K562 (cell line): ENCODE measurements around the gene MIXL1. TPM values are rescaled to one million over a fixed set of nuclear protein-coding genes. Genes with fewer than 3 reads are reported as not detected.

Source experiments
- ARID3B ChIP-seq: fragments of 250-450 bp; sonication (Bioruptor Pico); IDR thresholded peaks from 2 replicates; pipeline ENCODE4 v1.4.0; 2020; ENCODE audit warnings: borderline replicate concordance
- BRF2 ChIP-seq: IDR thresholded peaks from 3 replicates; pipeline ENCODE4 v1.6.1; 2011; ENCODE audit warnings: borderline replicate concordance, mild to moderate bottlenecking; ENCODE audit not compliant: insufficient read length, insufficient read depth
- CREM ChIP-seq: IDR thresholded peaks from 2 replicates; pipeline ENCODE4 v1.6.1; 2014; ENCODE audit warnings: antibody characterized with exemption, low read depth
- CTCF ChIP-seq, 3 experiments: IDR thresholded peaks in 2 of 3; conservative IDR thresholded peaks in 1 of 3; 2 replicates each; pipeline ENCODE4 v1.5.1; 2011 to 2012; ENCODE audit warnings: low read length in 3 of 3, mild to moderate bottlenecking in 3 of 3, control low read depth in 2 of 3, improper control_type of control experiment in 1 of 3, inconsistent platforms in 1 of 3, low read depth in 1 of 3, mixed read lengths in 1 of 3, moderate library complexity in 1 of 3; ENCODE audit not compliant: insufficient read depth in 2 of 3
- ETV5 ChIP-seq: sonication (generic); formaldehyde crosslinking; IDR thresholded peaks from 2 replicates; pipeline ENCODE4 v1.4.0; 2020; ENCODE audit warnings: low read depth, mild to moderate bottlenecking, missing genetic modification reagents
- NCOA1 ChIP-seq: fragments of 450-650 bp; IDR thresholded peaks from 2 replicates; pipeline ENCODE4 v1.6.1; 2016; ENCODE audit warnings: low read depth
- NRF1 ChIP-seq, 2 experiments: fragments of 450-650 bp; IDR thresholded peaks in 1 of 2; conservative IDR thresholded peaks in 1 of 2; 2 replicates each; pipeline ENCODE4 v1.6.1; 2014; ENCODE audit warnings: mild to moderate bottlenecking in 2 of 2
- TCF7L2 ChIP-seq: fragments of 150-350 bp; IDR thresholded peaks from 2 replicates; pipeline ENCODE4 v1.6.1; 2016; ENCODE audit warnings: low read depth, mild to moderate bottlenecking, low read length, moderate library complexity
- TFAP4 ChIP-seq: sonication (generic); formaldehyde crosslinking; IDR thresholded peaks from 2 replicates; pipeline ENCODE4 v1.8.0; 2022; ENCODE audit warnings: missing genetic modification reagents, mild to moderate bottlenecking, moderate library complexity, borderline replicate concordance
- TFE3 ChIP-seq: fragments of 450-650 bp; formaldehyde crosslinking; IDR thresholded peaks from 2 replicates; pipeline ENCODE4 v1.4.0; 2020; ENCODE audit warnings: mild to moderate bottlenecking, mixed read lengths
- THRA ChIP-seq: fragments of 450-650 bp; IDR thresholded peaks from 2 replicates; pipeline ENCODE4 v1.6.1; 2017; ENCODE audit warnings: mild to moderate bottlenecking, moderate library complexity
- ZBTB43 ChIP-seq: sonication (generic); formaldehyde crosslinking; IDR thresholded peaks from 2 replicates; pipeline ENCODE4 v1.8.0; 2023; ENCODE audit warnings: mild to moderate bottlenecking, missing genetic modification reagents
- ZFPM2 ChIP-seq: fragments of 250-450 bp; sonication (Bioruptor Pico); IDR thresholded peaks from 2 replicates; pipeline ENCODE4 v1.5.1; 2022; ENCODE audit warnings: mild to moderate bottlenecking
- ZNF280A ChIP-seq: fragments of 450-650 bp; IDR thresholded peaks from 2 replicates; pipeline ENCODE4 v1.6.1; 2018; ENCODE audit warnings: mild to moderate bottlenecking, low read depth; ENCODE audit not compliant: partially characterized antibody
- polyA plus RNA-seq, 8 experiments: library from polyadenylated mRNA; depleted of rRNA in 4 of 8; stranded (reverse) in 5 of 8; unstranded in 3 of 8; fragments of >200 nt; fragmentation: Nextera tagmentation in 2 of 8; fragmentation: Illumina TruSeq in 1 of 8; extraction: Ambion mirVana in 2 of 8; extraction: Trizol in 1 of 8; gene quantifications; 2 replicates each; pipeline versions ENCODE4 v1.2.1 to v1.2.3, GENCODE V29; 2011 to 2014; ENCODE audit warnings: inconsistent platforms in 1 of 8, missing spikeins in 1 of 8
- total RNA-seq, 7 experiments: library from RNA; depleted of rRNA in 6 of 7; stranded (reverse); fragments of >200 nt in 6 of 7; fragmentation: Illumina TruSeq in 2 of 7; extraction: Trizol in 2 of 7; gene quantifications; 2 replicates each; pipeline versions ENCODE4 v1.2.1 to v1.2.3, GENCODE V29; 2011 to 2021; ENCODE audit warnings: low replicate concordance in 1 of 7

The MIXL1 gene
- total and polyA plus RNA-seq, 9 of the 15 experiments (the other 6 are each of a cell fraction or from before 2014, with no cell fraction given), result not detected

GRCh38 chr1:226223786-226224244 is 351 bp downstream of the MIXL1 start (continued):
- no peak for TF ChIP-seq ETV5 (CRISPR knock-in tag)
- no peak for TF ChIP-seq NCOA1
- TF ChIP-seq TFE3, result no peak
- no peak for TF ChIP-seq TCF7L2
- TF ChIP-seq BRF2, result no peak
- no peak for TF ChIP-seq ARID3B (CRISPR knock-in tag)
- TF ChIP-seq CTCF (IDR thresholded peaks at IDR 0.05 in 2 of 3, conservative IDR thresholded peaks at IDR 0.05 in 1 of 3; ENCODE audit: insufficient read depth in 2 of 3, low read depth in 1 of 3, low read length in 3 of 3), result peak in 2 of 3 experiments; percentile 10 to 20; a peak in 2 of 6 replicates
- TF ChIP-seq THRA, result no peak
- TF ChIP-seq ZFPM2, result no peak
- TF ChIP-seq CREM, result peak; percentile 18; the same call in 1 of the 2 replicates
- peak in 1 of 2 experiments; percentile 42; a peak in 1 of 4 replicates for TF ChIP-seq NRF1 (conservative IDR thresholded peaks at IDR 0.05 in 1 of 2, IDR thresholded peaks at IDR 0.05 in 1 of 2)
- no peak for TF ChIP-seq ZNF280A
- TF ChIP-seq TFAP4, result peak; percentile 66; the same call in 1 of the 2 replicates
- TF ChIP-seq ZBTB43 (CRISPR knock-in tag), result no peak
